Stimulated activated CD4-positive, alpha-beta T cell treated with anti-CD3 and anti-CD28 coated beads, Interleukin-15, amount 100 ng/mL, for 1 hour (primary cell): Measurements from ENCODE around the gene ANKRD44.
"Not testable (repeated sequence)": the region's sequence is repeated elsewhere in the genome, so short reads cannot be mapped to it uniquely, and the experiment has no call there.

Experiments used
- DNase-seq, 2 donors: peaks; one replicate each; pipeline ENCODE4 v3.0.0-alpha.2; 2020; ENCODE audit warnings: low read depth in 1 of 2, low spot score in 1 of 2

The ANKRD44 gene

GRCh38 chr2:197294260-197294659 is 16.3 kb downstream of the ANKRD44 start:
- no peak for DNase-seq

GRCh38 chr2:197293252-197294007 is 17.1 kb downstream of the ANKRD44 start:
- no peak for DNase-seq

GRCh38 chr2:197292619-197293018 is 18.0 kb downstream of the ANKRD44 start:
- no peak for DNase-seq

GRCh38 chr2:197287596-197287932 is 23.0 kb downstream of the ANKRD44 start:
- not testable (repeated sequence) for DNase-seq

GRCh38 chr2:197286805-197287595 is 23.6 kb downstream of the ANKRD44 start:
- no peak for DNase-seq

GRCh38 chr2:197285361-197285760 is 25.2 kb downstream of the ANKRD44 start:
- DNase-seq = no peak

- DNase-seq = no peak
These were observed 25.6 kb downstream of the ANKRD44 start for GRCh38 chr2:197284956-197285355.

GRCh38 chr2:197281421-197281820 is 29.2 kb downstream of the ANKRD44 start:
- no peak for DNase-seq

GRCh38 chr2:197280015-197280702 is 30.4 kb downstream of the ANKRD44 start:
- DNase-seq = no peak

GRCh38 chr2:197278799-197279763 is 31.5 kb downstream of the ANKRD44 start:
- DNase-seq = no peak

GRCh38 chr2:197277794-197278193 is 32.8 kb downstream of the ANKRD44 start:
- DNase-seq = no peak

- no peak for DNase-seq
These were observed 34.4 kb downstream of the ANKRD44 start for GRCh38 chr2:197276156-197276555.

GRCh38 chr2:197274937-197275336 is 35.6 kb downstream of the ANKRD44 start:
- DNase-seq = no peak

GRCh38 chr2:197274349-197274748 is 36.2 kb downstream of the ANKRD44 start:
- no peak for DNase-seq

- no peak for DNase-seq
These were observed 37.1 kb downstream of the ANKRD44 start for GRCh38 chr2:197273485-197273884.

GRCh38 chr2:197270601-197271000 is 40.0 kb downstream of the ANKRD44 start:
- no peak for DNase-seq

GRCh38 chr2:197269815-197270214 is 40.8 kb downstream of the ANKRD44 start:
- DNase-seq = no peak

GRCh38 chr2:197268786-197269584 is 41.6 kb downstream of the ANKRD44 start:
- no peak for DNase-seq

GRCh38 chr2:197266477-197266876 is 44.1 kb downstream of the ANKRD44 start:
- DNase-seq = no peak

- no peak for DNase-seq
These were observed 44.7 kb downstream of the ANKRD44 start for GRCh38 chr2:197265924-197266323.
